Measurements from ENCODE around the gene AUTS2.

AUTS2 gene

GRCh38 chr7:70587739-70588138, 989.5 kb downstream of the AUTS2 start:
- H4K20me1 ChIP-seq (ENCODE audit: insufficient read depth, low read length, poor library complexity, severe bottlenecking), result no peaks in the 10 kb centered on the region
- no peak for TF ChIP-seq EZH2phosphoT487 (IDR thresholded peaks at IDR 0.05; ENCODE audit: borderline replicate concordance)
- no peak for TF ChIP-seq CTCF (conservative IDR thresholded peaks at IDR 0.05; ENCODE audit: low read length)
- H2AFZ ChIP-seq (ENCODE audit: low read length), result no peak overlapping the region
- no peaks in the 10 kb centered on the region for H3K79me2 ChIP-seq (ENCODE audit: insufficient read depth, low read length)
- no peaks in the 10 kb centered on the region for H3K4me1 ChIP-seq (ENCODE audit: insufficient read depth, low read length, poor library complexity, severe bottlenecking)
- no peaks in the 10 kb centered on the region for H3K36me3 ChIP-seq (ENCODE audit: insufficient read depth, low read length)
- H3K9ac ChIP-seq (ENCODE audit: low read depth, low read length, poor library complexity, severe bottlenecking), result no peak overlapping the region
- no peaks in the 10 kb centered on the region for H3K9me2 ChIP-seq (replicated peaks; ENCODE audit: low read depth, low read length)
- H3K27me3 ChIP-seq (ENCODE audit: insufficient read depth, low read length, poor library complexity, severe bottlenecking), result no peaks in the 10 kb centered on the region
- no peaks in the 10 kb centered on the region for H3K9me3 ChIP-seq (ENCODE audit: insufficient read depth, low read depth, low read length)
- H3K4me2 ChIP-seq (ENCODE audit: low read depth, low read length, poor library complexity, severe bottlenecking), result no peak overlapping the region
- H3F3A ChIP-seq (ENCODE audit: low read depth), result no peaks in the 10 kb centered on the region
- H3K4me3 ChIP-seq (ENCODE audit: low read length, poor library complexity, severe bottlenecking), result no peak overlapping the region

- no peak overlapping the region for H3K4me3 ChIP-seq (ENCODE audit: low read length, poor library complexity, severe bottlenecking)
- no peak overlapping the region for H3K9ac ChIP-seq (ENCODE audit: low read depth, low read length, poor library complexity, severe bottlenecking)
- H3K4me1 ChIP-seq (ENCODE audit: insufficient read depth, low read length, poor library complexity, severe bottlenecking), result no peaks in the 10 kb centered on the region
- H3F3A ChIP-seq (ENCODE audit: low read depth), result no peaks in the 10 kb centered on the region
- no peaks in the 10 kb centered on the region for H3K9me2 ChIP-seq (replicated peaks; ENCODE audit: low read depth, low read length)
- no peaks in the 10 kb centered on the region for H4K20me1 ChIP-seq (ENCODE audit: insufficient read depth, low read length, poor library complexity, severe bottlenecking)
- no peak overlapping the region for H2AFZ ChIP-seq (ENCODE audit: low read length)
- H3K27me3 ChIP-seq (ENCODE audit: insufficient read depth, low read length, poor library complexity, severe bottlenecking), result no peaks in the 10 kb centered on the region
- TF ChIP-seq CTCF (conservative IDR thresholded peaks at IDR 0.05; ENCODE audit: low read length), result no peak
- TF ChIP-seq EZH2phosphoT487 (IDR thresholded peaks at IDR 0.05; ENCODE audit: borderline replicate concordance), result no peak
- no peaks in the 10 kb centered on the region for H3K79me2 ChIP-seq (ENCODE audit: insufficient read depth, low read length)
- H3K9me3 ChIP-seq (ENCODE audit: insufficient read depth, low read depth, low read length), result no peaks in the 10 kb centered on the region
- no peak overlapping the region for H3K4me2 ChIP-seq (ENCODE audit: low read depth, low read length, poor library complexity, severe bottlenecking)
- no peaks in the 10 kb centered on the region for H3K36me3 ChIP-seq (ENCODE audit: insufficient read depth, low read length)
These were observed 990.1 kb downstream of the AUTS2 start for GRCh38 chr7:70588191-70588921.

GRCh38 chr7:70589010-70589409, 990.7 kb downstream of the AUTS2 start:
- H3K9me2 ChIP-seq (replicated peaks; ENCODE audit: low read depth, low read length), result no peaks in the 10 kb centered on the region
- no peak overlapping the region for H3K9ac ChIP-seq (ENCODE audit: low read depth, low read length, poor library complexity, severe bottlenecking)
- no peaks in the 10 kb centered on the region for H3K9me3 ChIP-seq (ENCODE audit: insufficient read depth, low read depth, low read length)
- H3K4me3 ChIP-seq (ENCODE audit: low read length, poor library complexity, severe bottlenecking), result no peak overlapping the region
- no peaks in the 10 kb centered on the region for H3K79me2 ChIP-seq (ENCODE audit: insufficient read depth, low read length)
- TF ChIP-seq EZH2phosphoT487 (IDR thresholded peaks at IDR 0.05; ENCODE audit: borderline replicate concordance) (no peak), CTCF (conservative IDR thresholded peaks at IDR 0.05; ENCODE audit: low read length) (no peak)
- H3K4me1 ChIP-seq (ENCODE audit: insufficient read depth, low read length, poor library complexity, severe bottlenecking), result no peaks in the 10 kb centered on the region
- H3K27me3 ChIP-seq (ENCODE audit: insufficient read depth, low read length, poor library complexity, severe bottlenecking), result no peaks in the 10 kb centered on the region
- H4K20me1 ChIP-seq (ENCODE audit: insufficient read depth, low read length, poor library complexity, severe bottlenecking), result no peaks in the 10 kb centered on the region
- H3F3A ChIP-seq (ENCODE audit: low read depth), result no peaks in the 10 kb centered on the region
- no peak overlapping the region for H2AFZ ChIP-seq (ENCODE audit: low read length)
- H3K36me3 ChIP-seq (ENCODE audit: insufficient read depth, low read length), result no peaks in the 10 kb centered on the region
- H3K4me2 ChIP-seq (ENCODE audit: low read depth, low read length, poor library complexity, severe bottlenecking), result no peak overlapping the region
